ENCODE measurements around the gene TUBA1C. TPM values are rescaled to one million over a fixed set of nuclear protein-coding genes. Genes with fewer than 3 reads are reported as not detected.
"Not testable (repeated sequence)": the region's sequence is repeated elsewhere in the genome, so short reads cannot be mapped to it uniquely, and the experiment has no call there.

The TUBA1C gene
- total RNA-seq, 4 donors from 2014 or later = 67.8 to 649 (median 241) TPM

DNA sequence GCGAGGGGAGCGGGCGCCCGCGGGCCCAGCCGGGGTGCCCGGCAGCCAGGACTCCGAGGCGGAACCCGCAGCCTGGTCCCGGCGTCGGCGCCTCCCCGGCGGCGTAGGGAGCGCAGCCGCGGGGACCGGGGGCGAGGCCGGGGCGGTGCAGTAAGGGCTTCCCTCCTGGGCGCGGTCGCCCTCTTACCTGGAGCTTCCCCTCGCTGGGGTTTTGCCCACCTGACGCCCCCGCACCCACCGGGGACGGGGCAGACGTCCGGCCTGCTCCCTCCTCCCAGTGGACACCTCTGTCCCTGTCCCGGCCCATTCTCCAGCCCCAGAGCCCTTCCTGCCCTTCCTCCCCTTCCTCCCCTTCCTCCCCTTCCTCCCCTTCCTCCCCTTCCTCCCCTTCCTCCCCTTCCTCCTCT is 413 bp upstream of the TUBA1C start:
- TF ChIP-seq CTCF (IDR thresholded peaks at IDR 0.05) = no peak
- ATAC-seq (ENCODE audit: low FRiP score) = peak; percentile 35
- no peak for DNase-seq (ENCODE audit: low spot score)

- peak; percentile 39 for ATAC-seq (ENCODE audit: low FRiP score)
- not testable (repeated sequence) for DNase-seq (ENCODE audit: low spot score)
Measured at GRCh38 chr12:49269191-49269590, 4.3 kb downstream of the TUBA1C start.

DNA sequence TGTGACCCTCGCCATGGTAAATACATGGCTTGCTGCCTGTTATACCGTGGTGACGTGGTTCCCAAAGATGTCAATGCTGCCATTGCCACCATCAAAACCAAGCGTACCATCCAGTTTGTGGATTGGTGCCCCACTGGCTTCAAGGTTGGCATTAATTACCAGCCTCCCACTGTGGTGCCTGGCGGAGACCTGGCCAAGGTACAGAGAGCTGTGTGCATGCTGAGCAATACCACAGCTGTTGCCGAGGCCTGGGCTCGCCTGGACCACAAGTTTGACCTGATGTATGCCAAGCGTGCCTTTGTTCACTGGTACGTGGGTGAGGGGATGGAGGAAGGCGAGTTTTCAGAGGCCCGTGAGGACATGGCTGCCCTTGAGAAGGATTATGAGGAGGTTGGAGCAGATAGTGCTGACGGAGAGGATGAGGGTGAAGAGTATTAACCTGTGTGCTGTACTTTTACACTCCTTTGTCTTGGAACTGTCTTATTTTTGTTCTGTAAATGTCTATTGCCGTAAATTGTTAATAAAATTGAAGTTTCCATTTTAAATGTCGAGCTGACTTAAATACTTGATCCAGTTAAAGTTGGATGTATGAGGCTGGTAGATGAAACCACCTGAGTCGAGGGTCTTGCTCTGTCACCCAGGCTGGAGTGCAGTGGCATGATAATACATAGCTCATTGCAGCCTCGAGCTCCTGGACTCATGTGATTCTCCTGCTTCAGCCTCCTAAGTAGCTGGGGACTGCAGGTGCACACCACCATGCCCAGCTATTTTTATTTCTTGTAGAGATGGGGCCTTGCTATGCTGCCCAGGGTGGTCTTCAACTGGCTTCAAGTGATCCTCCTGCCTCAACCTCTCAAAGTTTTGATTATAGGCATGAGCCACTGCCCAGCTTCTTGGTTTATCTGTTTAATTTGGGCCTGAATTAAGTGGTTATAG is 8.2 kb downstream of the TUBA1C start:
- TF ChIP-seq CTCF (IDR thresholded peaks at IDR 0.05) = no peak
- DNase-seq (ENCODE audit: low spot score) (no peak), ATAC-seq (ENCODE audit: low FRiP score) (no peak)

- ATAC-seq (ENCODE audit: low FRiP score) = no peak
- no peak for TF ChIP-seq CTCF (IDR thresholded peaks at IDR 0.05)
- DNase-seq (ENCODE audit: low spot score) = no peak
Measured at GRCh38 chr12:49273726-49274395, 9.0 kb downstream of the TUBA1C start.

DNA sequence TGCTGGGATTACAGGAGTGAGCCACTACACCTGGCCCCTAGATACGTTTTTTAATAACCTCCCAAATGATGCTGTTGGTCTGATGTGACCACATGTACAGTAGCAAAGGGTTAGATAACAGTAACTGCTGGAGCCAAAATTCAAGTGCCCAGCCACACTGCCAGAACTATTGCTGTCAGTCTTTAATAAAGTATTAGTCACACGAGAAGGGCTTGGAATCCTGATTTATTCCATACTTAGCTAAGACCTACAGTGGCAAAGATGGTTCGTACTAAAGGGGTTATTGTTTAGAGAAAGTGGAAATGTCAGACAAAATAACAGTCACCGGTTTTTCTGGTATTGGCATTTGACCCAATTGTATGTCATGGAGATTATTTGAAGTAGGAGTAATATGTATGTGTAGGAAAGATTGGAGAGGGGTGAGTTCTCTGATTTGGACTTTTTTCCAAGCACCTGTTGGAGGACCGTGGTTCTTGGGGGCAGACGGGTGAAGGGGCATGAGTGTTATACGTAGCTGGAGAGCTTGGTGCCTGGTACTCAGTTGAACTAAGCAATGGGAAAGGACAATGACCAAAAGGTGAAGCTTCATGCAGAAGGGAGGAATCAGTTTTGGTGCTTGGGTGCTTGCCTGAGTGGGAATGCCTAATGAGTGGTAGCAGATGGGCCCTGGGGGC is 9.7 kb downstream of the TUBA1C start:
- ATAC-seq (ENCODE audit: low FRiP score) = no peak
- no peak for TF ChIP-seq CTCF (IDR thresholded peaks at IDR 0.05)
- DNase-seq (ENCODE audit: low spot score) = no peak

- peak; percentile 29 for ATAC-seq (ENCODE audit: low FRiP score)
- DNase-seq (ENCODE audit: low spot score) = no peak
- no peak for TF ChIP-seq CTCF (IDR thresholded peaks at IDR 0.05)
Measured at GRCh38 chr12:49276304-49277290, 11.7 kb downstream of the TUBA1C start.
